Endothelial cell of umbilical vein (primary cell): Measurements from ENCODE around the gene TMPRSS3.

Experiments
- POLR2A ChIP-seq: IDR thresholded peaks from 2 replicates; pipeline ENCODE4 v1.6.1; 2012; ENCODE audit warnings: low read depth, mild to moderate bottlenecking, control low read depth, low read length
- POLR2AphosphoS5 ChIP-seq: IDR thresholded peaks from 2 replicates; pipeline ENCODE4 v1.6.1; 2012; ENCODE audit warnings: low read depth, mild to moderate bottlenecking, control low read depth, low read length, moderate library complexity; ENCODE audit not compliant: insufficient read depth
- TF ChIP-seq, protein P1 (sequence below), 2 donors: IDR thresholded peaks; 1 replicate in 1 of 2; 2 replicates in 1 of 2; pipeline ENCODE4 v1.5.1; 2011; ENCODE audit warnings: low read length in 2 of 2, mild to moderate bottlenecking in 2 of 2, moderate library complexity in 2 of 2, control low read depth in 1 of 2, inconsistent platforms in 1 of 2, low read depth in 1 of 2; ENCODE audit not compliant: insufficient read depth in 1 of 2; ENCODE audit errors: extremely low read depth in 1 of 2

DNA sequence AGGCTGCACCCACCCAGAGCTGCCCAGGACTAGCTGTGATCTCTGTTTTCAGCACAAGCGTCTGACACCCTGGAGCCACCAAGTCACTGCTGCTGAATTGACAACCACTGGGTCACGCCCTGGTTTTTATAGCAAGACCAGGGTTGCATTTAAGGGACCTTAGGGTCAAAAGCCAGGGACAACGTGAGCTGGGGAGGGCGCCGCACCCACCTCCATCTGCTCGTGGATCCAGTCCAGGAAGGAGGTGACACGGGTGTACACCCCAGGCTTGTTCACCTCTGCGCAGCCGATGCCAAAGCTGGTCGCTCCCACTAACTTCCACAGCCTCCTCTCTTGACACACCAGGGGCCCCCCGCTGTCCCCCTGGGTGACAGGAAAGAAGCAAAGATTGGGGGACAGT, 20.3 kb downstream of the TMPRSS3 start:
- TF ChIP-seq POLR2A = no peak
- TF ChIP-seq, protein P1, sequence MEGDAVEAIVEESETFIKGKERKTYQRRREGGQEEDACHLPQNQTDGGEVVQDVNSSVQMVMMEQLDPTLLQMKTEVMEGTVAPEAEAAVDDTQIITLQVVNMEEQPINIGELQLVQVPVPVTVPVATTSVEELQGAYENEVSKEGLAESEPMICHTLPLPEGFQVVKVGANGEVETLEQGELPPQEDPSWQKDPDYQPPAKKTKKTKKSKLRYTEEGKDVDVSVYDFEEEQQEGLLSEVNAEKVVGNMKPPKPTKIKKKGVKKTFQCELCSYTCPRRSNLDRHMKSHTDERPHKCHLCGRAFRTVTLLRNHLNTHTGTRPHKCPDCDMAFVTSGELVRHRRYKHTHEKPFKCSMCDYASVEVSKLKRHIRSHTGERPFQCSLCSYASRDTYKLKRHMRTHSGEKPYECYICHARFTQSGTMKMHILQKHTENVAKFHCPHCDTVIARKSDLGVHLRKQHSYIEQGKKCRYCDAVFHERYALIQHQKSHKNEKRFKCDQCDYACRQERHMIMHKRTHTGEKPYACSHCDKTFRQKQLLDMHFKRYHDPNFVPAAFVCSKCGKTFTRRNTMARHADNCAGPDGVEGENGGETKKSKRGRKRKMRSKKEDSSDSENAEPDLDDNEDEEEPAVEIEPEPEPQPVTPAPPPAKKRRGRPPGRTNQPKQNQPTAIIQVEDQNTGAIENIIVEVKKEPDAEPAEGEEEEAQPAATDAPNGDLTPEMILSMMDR (IDR thresholded peaks at IDR 0.05; ENCODE audit: extremely low read depth in 1 of 2, insufficient read depth in 1 of 2, low read depth in 1 of 2, low read length in 2 of 2) = no peak
- no peak for TF ChIP-seq POLR2AphosphoS5
